GM12875 (cell line): ENCODE data around the gene BCAS3.

Experiments
- H3K4me3 ChIP-seq: one replicate; pipeline ENCODE4 v1.5.1; 2011; ENCODE audit warnings: low read depth, low read length, control low read depth
- TF ChIP-seq, protein P1 (sequence below): IDR thresholded peaks from 2 replicates; pipeline ENCODE4 v1.5.1; 2011; ENCODE audit warnings: low read depth, mild to moderate bottlenecking, control low read depth, inconsistent platforms, low read length, moderate library complexity, borderline replicate concordance; ENCODE audit not compliant: insufficient read depth

Gene BCAS3

DNA sequence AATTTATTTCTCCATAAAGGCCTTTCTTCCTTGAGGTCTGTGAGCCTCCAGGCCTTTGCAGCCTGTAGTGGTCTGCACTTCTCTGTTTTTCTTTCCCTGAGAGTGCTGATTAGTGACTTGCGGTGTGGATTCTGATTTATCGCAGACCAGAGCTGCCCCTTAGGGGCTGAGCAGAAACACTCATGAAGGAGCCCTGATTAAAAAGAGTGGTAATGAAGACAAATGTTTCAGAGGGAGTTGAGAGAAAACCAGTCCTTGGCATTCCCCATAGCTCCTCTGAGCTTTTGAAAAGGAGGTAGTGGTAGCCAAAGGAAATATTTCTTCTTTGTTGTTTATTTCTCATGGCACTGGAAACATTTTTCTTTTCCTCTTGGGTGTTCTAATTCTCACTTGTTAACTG lies 453.9 kb downstream of the BCAS3 start:
- H3K4me3 ChIP-seq = no peak overlapping the region
- TF ChIP-seq, protein P1, sequence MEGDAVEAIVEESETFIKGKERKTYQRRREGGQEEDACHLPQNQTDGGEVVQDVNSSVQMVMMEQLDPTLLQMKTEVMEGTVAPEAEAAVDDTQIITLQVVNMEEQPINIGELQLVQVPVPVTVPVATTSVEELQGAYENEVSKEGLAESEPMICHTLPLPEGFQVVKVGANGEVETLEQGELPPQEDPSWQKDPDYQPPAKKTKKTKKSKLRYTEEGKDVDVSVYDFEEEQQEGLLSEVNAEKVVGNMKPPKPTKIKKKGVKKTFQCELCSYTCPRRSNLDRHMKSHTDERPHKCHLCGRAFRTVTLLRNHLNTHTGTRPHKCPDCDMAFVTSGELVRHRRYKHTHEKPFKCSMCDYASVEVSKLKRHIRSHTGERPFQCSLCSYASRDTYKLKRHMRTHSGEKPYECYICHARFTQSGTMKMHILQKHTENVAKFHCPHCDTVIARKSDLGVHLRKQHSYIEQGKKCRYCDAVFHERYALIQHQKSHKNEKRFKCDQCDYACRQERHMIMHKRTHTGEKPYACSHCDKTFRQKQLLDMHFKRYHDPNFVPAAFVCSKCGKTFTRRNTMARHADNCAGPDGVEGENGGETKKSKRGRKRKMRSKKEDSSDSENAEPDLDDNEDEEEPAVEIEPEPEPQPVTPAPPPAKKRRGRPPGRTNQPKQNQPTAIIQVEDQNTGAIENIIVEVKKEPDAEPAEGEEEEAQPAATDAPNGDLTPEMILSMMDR = no peak

DNA sequence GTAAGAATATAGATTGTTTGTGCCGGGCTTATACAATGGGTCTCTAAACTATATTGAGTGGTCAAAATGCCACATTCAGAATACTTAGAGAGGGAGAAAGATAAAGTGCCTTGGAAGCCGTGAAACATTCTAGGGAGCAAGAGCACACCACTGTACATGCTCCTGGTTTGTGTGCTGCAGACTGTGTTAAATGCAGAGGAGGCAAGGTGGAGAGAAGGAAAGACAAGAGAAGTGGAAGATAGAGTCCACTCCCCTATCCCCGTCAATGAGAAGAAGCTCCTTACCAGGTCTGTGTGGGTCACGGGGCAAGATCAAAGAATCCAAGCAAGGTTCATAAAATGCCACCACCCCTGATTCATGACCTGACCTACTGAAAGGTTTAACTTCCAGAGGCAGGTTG lies 454.9 kb downstream of the BCAS3 start:
- H3K4me3 ChIP-seq = no peak overlapping the region
- TF ChIP-seq, protein P1 = no peak

- no peak overlapping the region for H3K4me3 ChIP-seq
- TF ChIP-seq, protein P1 = no peak
Observed at GRCh38 chr17:61133853-61134252, 456.2 kb downstream of the BCAS3 start.

DNA sequence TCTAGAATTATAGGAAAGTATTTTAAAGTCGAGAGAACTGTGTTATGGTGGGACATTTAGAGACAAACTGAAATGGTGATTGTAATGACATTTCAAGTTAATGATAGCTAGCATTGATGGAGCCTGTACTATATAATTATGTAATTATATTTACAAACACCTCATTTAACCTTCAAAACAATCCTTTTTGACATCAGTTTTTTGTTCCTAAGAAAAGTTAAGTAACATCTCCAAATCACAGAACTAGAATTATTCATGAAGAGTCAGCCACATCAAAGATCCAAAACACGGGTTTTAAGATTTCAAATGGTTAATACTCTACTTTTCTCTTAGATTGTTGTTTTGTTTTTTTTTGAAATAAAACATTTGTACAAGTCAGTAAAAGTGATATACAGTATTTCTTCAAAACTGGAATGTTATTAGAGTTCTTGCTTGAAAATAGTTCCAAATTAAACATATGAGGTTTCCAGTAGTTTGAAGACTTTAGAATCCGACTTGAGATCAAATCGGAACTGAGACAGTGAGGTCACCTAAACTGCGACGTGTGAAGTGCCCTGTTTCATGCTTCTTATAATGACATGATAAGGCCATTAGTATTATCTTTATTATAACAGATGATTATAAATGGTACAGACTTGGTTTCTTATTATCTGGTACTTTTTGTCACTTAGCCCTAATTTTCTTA lies 457.0 kb downstream of the BCAS3 start:
- TF ChIP-seq, protein P1 = no peak
- H3K4me3 ChIP-seq = no peak overlapping the region

DNA sequence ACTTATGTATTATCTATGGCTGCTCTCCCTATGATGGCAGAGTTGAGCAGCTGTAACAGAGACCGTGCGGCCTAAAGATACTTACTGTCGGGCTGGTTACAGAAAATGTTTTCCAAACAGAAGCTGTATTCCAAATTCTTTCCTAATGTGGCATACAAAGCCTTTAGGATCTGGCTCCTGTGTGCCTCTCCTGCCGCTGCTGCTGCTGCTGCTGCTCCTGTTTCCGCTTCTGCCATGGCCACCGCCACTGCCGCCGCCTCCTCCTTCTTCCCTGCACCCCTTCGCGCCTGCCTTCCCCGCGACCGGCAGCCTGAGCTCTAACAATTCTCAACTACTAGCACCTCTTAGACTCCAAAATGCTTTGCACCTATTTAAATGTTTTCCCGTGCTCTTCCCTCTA lies 458.1 kb downstream of the BCAS3 start:
- no peak overlapping the region for H3K4me3 ChIP-seq
- TF ChIP-seq, protein P1 = no peak

DNA sequence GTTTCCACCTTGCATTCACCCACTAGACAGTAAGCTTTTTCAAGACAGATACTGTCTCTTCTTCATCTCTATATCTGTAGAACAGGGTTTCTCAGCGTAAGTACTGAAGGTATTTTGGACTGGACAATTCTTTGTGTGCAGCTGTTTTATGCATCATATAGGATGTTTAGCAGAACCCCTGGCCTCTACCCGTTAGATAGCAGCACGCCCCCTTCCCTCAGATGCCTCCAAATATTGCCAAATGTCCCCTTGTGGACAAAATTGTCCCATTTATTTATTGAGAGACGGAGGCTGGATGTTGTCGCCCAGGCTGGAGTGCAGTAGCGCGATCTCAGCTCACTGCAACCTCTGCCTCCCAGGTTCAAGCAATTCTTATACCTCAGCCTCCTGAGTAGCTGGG lies 458.6 kb downstream of the BCAS3 start:
- TF ChIP-seq, protein P1 = no peak
- H3K4me3 ChIP-seq = no peak overlapping the region

GRCh38 chr17:61139219-61139618 lies 461.6 kb downstream of the BCAS3 start:
- TF ChIP-seq, protein P1 = no peak
- no peak overlapping the region for H3K4me3 ChIP-seq
